ENCODE results near the gene NEAT1. TPM values are rescaled to one million over a fixed set of nuclear protein-coding genes. Genes with fewer than 3 reads are reported as not detected.

The NEAT1 gene
- total RNA-seq, 1 donor from 2014 or later, result 172 TPM

- peak; percentile 64 for DNase-seq (ENCODE audit: low read depth)
These were observed 10.3 kb downstream of the NEAT1 start for GRCh38 chr11:65432686-65433582.

GRCh38 chr11:65433657-65434056 lies 11.1 kb downstream of the NEAT1 start:
- DNase-seq (ENCODE audit: low read depth), result no peak

GRCh38 chr11:65434057-65434666 lies 11.6 kb downstream of the NEAT1 start:
- DNase-seq (ENCODE audit: low read depth), result peak; percentile 46

- no peak for DNase-seq (ENCODE audit: low read depth)
These were observed 12.2 kb downstream of the NEAT1 start for GRCh38 chr11:65434667-65435410.

- peak; percentile 37 for DNase-seq (ENCODE audit: low read depth)
These were observed 12.9 kb downstream of the NEAT1 start for GRCh38 chr11:65435411-65435931.

GRCh38 chr11:65435981-65436411 lies 13.4 kb downstream of the NEAT1 start:
- peak; percentile 34 for DNase-seq (ENCODE audit: low read depth)

GRCh38 chr11:65436412-65437032 lies 13.9 kb downstream of the NEAT1 start:
- peak; percentile 56 for DNase-seq (ENCODE audit: low read depth)

GRCh38 chr11:65437436-65438227 lies 15.0 kb downstream of the NEAT1 start:
- DNase-seq (ENCODE audit: low read depth), result peak; percentile 68

GRCh38 chr11:65438257-65439151 lies 15.9 kb downstream of the NEAT1 start:
- peak; percentile 26 for DNase-seq (ENCODE audit: low read depth)

GRCh38 chr11:65439331-65440181 lies 17.0 kb downstream of the NEAT1 start:
- DNase-seq (ENCODE audit: low read depth), result peak; percentile 45

GRCh38 chr11:65440831-65441499 lies 18.4 kb downstream of the NEAT1 start:
- DNase-seq (ENCODE audit: low read depth), result peak; percentile 31

GRCh38 chr11:65442842-65443331 lies 20.3 kb downstream of the NEAT1 start:
- peak; percentile 45 for DNase-seq (ENCODE audit: low read depth)

- peak; percentile 48 for DNase-seq (ENCODE audit: low read depth)
These were observed 21.9 kb downstream of the NEAT1 start for GRCh38 chr11:65444314-65445051.

- peak; percentile 44 for DNase-seq (ENCODE audit: low read depth)
These were observed 22.6 kb downstream of the NEAT1 start for GRCh38 chr11:65445101-65445603.

- peak; percentile 78 for DNase-seq (ENCODE audit: low read depth)
These were observed 23.2 kb downstream of the NEAT1 start for GRCh38 chr11:65445604-65446445.
